ENCODE results near the gene RXFP4.
"Not testable (repeated sequence)": the region's sequence is repeated elsewhere in the genome, so short reads cannot be mapped to it uniquely, and the experiment has no call there.

Gene RXFP4
- 0 reads per million in 3 donors for total RNA-seq

- Histone ChIP-seq H3K36me3 (ENCODE audit: control insufficient read depth, insufficient read depth, low read length) (no peaks in the 10 kb centered on the region), H3K9me3 (ENCODE audit: control insufficient read depth, low read length) (no peaks in the 10 kb centered on the region), H3K27ac (ENCODE audit: insufficient read depth, low read length, poor library complexity, severe bottlenecking) (no peak within 1 kb of the TSS), H3K27me3 (replicated peaks; ENCODE audit: control insufficient read depth, insufficient read depth, low read length, poor library complexity, severe bottlenecking) (no peaks in the 10 kb centered on the region), H3K4me1 (ENCODE audit: control insufficient read depth, insufficient read depth, low read length, poor library complexity, severe bottlenecking) (peaks cover 32% of the 10 kb centered on the region), H3K4me3 (ENCODE audit: insufficient read depth, low read depth, low read length, poor library complexity, severe bottlenecking) (no peak within 1 kb of the TSS)
- DNase-seq, result no peak
These were observed at the start of gene RXFP4 for GRCh38 chr1:155940993-155941844. Gene RXFP4 (plus strand): TSS chr1:155941638. CDS start chr1:155941710, 72 bp downstream.

- H3K4me3 ChIP-seq (ENCODE audit: insufficient read depth, low read depth, low read length, poor library complexity, severe bottlenecking), result no peak overlapping the region
- no peak overlapping the region for H3K27ac ChIP-seq (ENCODE audit: insufficient read depth, low read length, poor library complexity, severe bottlenecking)
These were observed 48.6 kb upstream of the RXFP4 start for GRCh38 chr1:155892796-155893195.

GRCh38 chr1:155893389-155894142 is 47.9 kb upstream of the RXFP4 start:
- no peaks in the 10 kb centered on the region for H3K36me3 ChIP-seq (ENCODE audit: control insufficient read depth, insufficient read depth, low read length)
- no peak overlapping the region for H3K4me3 ChIP-seq (ENCODE audit: insufficient read depth, low read depth, low read length, poor library complexity, severe bottlenecking)
- peaks cover 3% of the 10 kb centered on the region for H3K4me1 ChIP-seq (ENCODE audit: control insufficient read depth, insufficient read depth, low read length, poor library complexity, severe bottlenecking)
- no peaks in the 10 kb centered on the region for H3K27me3 ChIP-seq (replicated peaks; ENCODE audit: control insufficient read depth, insufficient read depth, low read length, poor library complexity, severe bottlenecking)
- H3K27ac ChIP-seq (ENCODE audit: insufficient read depth, low read length, poor library complexity, severe bottlenecking), result no peak overlapping the region
- no peak for DNase-seq
- no peaks in the 10 kb centered on the region for H3K9me3 ChIP-seq (ENCODE audit: control insufficient read depth, low read length)

More at GRCh38 chr1:155892796-155893195, 48.6 kb upstream of the RXFP4 start:
- Histone ChIP-seq H3K27me3 (replicated peaks; ENCODE audit: control insufficient read depth, insufficient read depth, low read length, poor library complexity, severe bottlenecking) (no peaks in the 10 kb centered on the region), H3K36me3 (ENCODE audit: control insufficient read depth, insufficient read depth, low read length) (no peaks in the 10 kb centered on the region), H3K9me3 (ENCODE audit: control insufficient read depth, low read length) (no peaks in the 10 kb centered on the region), H3K4me1 (ENCODE audit: control insufficient read depth, insufficient read depth, low read length, poor library complexity, severe bottlenecking) (peaks cover 3% of the 10 kb centered on the region)
- no peak for DNase-seq

- DNase-seq; H3K27ac ChIP-seq (ENCODE audit: insufficient read depth, low read length, poor library complexity, severe bottlenecking); H3K9me3 ChIP-seq (ENCODE audit: control insufficient read depth, low read length); H3K4me3 ChIP-seq (ENCODE audit: insufficient read depth, low read depth, low read length, poor library complexity, severe bottlenecking); H3K27me3 ChIP-seq (replicated peaks; ENCODE audit: control insufficient read depth, insufficient read depth, low read length, poor library complexity, severe bottlenecking); H3K4me1 ChIP-seq (ENCODE audit: control insufficient read depth, insufficient read depth, low read length, poor library complexity, severe bottlenecking): not testable (repeated sequence)
- peaks cover 17% of the 10 kb centered on the region for H3K36me3 ChIP-seq (ENCODE audit: control insufficient read depth, insufficient read depth, low read length)
These were observed 45.8 kb upstream of the RXFP4 start for GRCh38 chr1:155895617-155896016.

GRCh38 chr1:155896476-155896875 is 45.0 kb upstream of the RXFP4 start:
- H3K27me3 ChIP-seq (replicated peaks; ENCODE audit: control insufficient read depth, insufficient read depth, low read length, poor library complexity, severe bottlenecking); H3K9me3 ChIP-seq (ENCODE audit: control insufficient read depth, low read length); DNase-seq; H3K4me1 ChIP-seq (ENCODE audit: control insufficient read depth, insufficient read depth, low read length, poor library complexity, severe bottlenecking); H3K27ac ChIP-seq (ENCODE audit: insufficient read depth, low read length, poor library complexity, severe bottlenecking); H3K4me3 ChIP-seq (ENCODE audit: insufficient read depth, low read depth, low read length, poor library complexity, severe bottlenecking): not testable (repeated sequence)
- H3K36me3 ChIP-seq (ENCODE audit: control insufficient read depth, insufficient read depth, low read length), result peaks cover 26% of the 10 kb centered on the region

- Histone ChIP-seq H3K36me3 (ENCODE audit: control insufficient read depth, insufficient read depth, low read length) (peaks cover 29% of the 10 kb centered on the region), H3K4me1 (ENCODE audit: control insufficient read depth, insufficient read depth, low read length, poor library complexity, severe bottlenecking) (peaks cover 3% of the 10 kb centered on the region), H3K4me3 (ENCODE audit: insufficient read depth, low read depth, low read length, poor library complexity, severe bottlenecking) (no peak overlapping the region), H3K27ac (ENCODE audit: insufficient read depth, low read length, poor library complexity, severe bottlenecking) (no peak overlapping the region), H3K9me3 (ENCODE audit: control insufficient read depth, low read length) (no peaks in the 10 kb centered on the region), H3K27me3 (replicated peaks; ENCODE audit: control insufficient read depth, insufficient read depth, low read length, poor library complexity, severe bottlenecking) (no peaks in the 10 kb centered on the region)
- DNase-seq, result no peak
These were observed 43.7 kb upstream of the RXFP4 start for GRCh38 chr1:155897746-155898145.

GRCh38 chr1:155898888-155899287 is 42.5 kb upstream of the RXFP4 start:
- Histone ChIP-seq H3K9me3 (ENCODE audit: control insufficient read depth, low read length) (no peaks in the 10 kb centered on the region), H3K27ac (ENCODE audit: insufficient read depth, low read length, poor library complexity, severe bottlenecking) (no peak overlapping the region), H3K4me1 (ENCODE audit: control insufficient read depth, insufficient read depth, low read length, poor library complexity, severe bottlenecking) (no peaks in the 10 kb centered on the region), H3K27me3 (replicated peaks; ENCODE audit: control insufficient read depth, insufficient read depth, low read length, poor library complexity, severe bottlenecking) (no peaks in the 10 kb centered on the region), H3K36me3 (ENCODE audit: control insufficient read depth, insufficient read depth, low read length) (peaks cover 38% of the 10 kb centered on the region), H3K4me3 (ENCODE audit: insufficient read depth, low read depth, low read length, poor library complexity, severe bottlenecking) (no peak overlapping the region)
- no peak for DNase-seq

GRCh38 chr1:155899683-155900082 is 41.8 kb upstream of the RXFP4 start:
- Histone ChIP-seq H3K36me3 (ENCODE audit: control insufficient read depth, insufficient read depth, low read length) (peaks cover 45% of the 10 kb centered on the region), H3K9me3 (ENCODE audit: control insufficient read depth, low read length) (no peaks in the 10 kb centered on the region), H3K27me3 (replicated peaks; ENCODE audit: control insufficient read depth, insufficient read depth, low read length, poor library complexity, severe bottlenecking) (no peaks in the 10 kb centered on the region), H3K4me3 (ENCODE audit: insufficient read depth, low read depth, low read length, poor library complexity, severe bottlenecking) (no peak overlapping the region), H3K4me1 (ENCODE audit: control insufficient read depth, insufficient read depth, low read length, poor library complexity, severe bottlenecking) (no peaks in the 10 kb centered on the region), H3K27ac (ENCODE audit: insufficient read depth, low read length, poor library complexity, severe bottlenecking) (no peak overlapping the region)
- DNase-seq, result no peak

- no peak for DNase-seq
- Histone ChIP-seq H3K9me3 (ENCODE audit: control insufficient read depth, low read length) (no peaks in the 10 kb centered on the region), H3K27me3 (replicated peaks; ENCODE audit: control insufficient read depth, insufficient read depth, low read length, poor library complexity, severe bottlenecking) (no peaks in the 10 kb centered on the region), H3K4me3 (ENCODE audit: insufficient read depth, low read depth, low read length, poor library complexity, severe bottlenecking) (no peak overlapping the region), H3K36me3 (ENCODE audit: control insufficient read depth, insufficient read depth, low read length) (peaks cover 50% of the 10 kb centered on the region), H3K27ac (ENCODE audit: insufficient read depth, low read length, poor library complexity, severe bottlenecking) (no peak overlapping the region), H3K4me1 (ENCODE audit: control insufficient read depth, insufficient read depth, low read length, poor library complexity, severe bottlenecking) (no peaks in the 10 kb centered on the region)
These were observed 41.3 kb upstream of the RXFP4 start for GRCh38 chr1:155900161-155900560.

GRCh38 chr1:155904261-155904660 is 37.2 kb upstream of the RXFP4 start:
- Histone ChIP-seq H3K36me3 (ENCODE audit: control insufficient read depth, insufficient read depth, low read length) (peaks cover 67% of the 10 kb centered on the region), H3K9me3 (ENCODE audit: control insufficient read depth, low read length) (no peaks in the 10 kb centered on the region), H3K4me1 (ENCODE audit: control insufficient read depth, insufficient read depth, low read length, poor library complexity, severe bottlenecking) (no peaks in the 10 kb centered on the region), H3K27ac (ENCODE audit: insufficient read depth, low read length, poor library complexity, severe bottlenecking) (no peak overlapping the region), H3K4me3 (ENCODE audit: insufficient read depth, low read depth, low read length, poor library complexity, severe bottlenecking) (no peak overlapping the region), H3K27me3 (replicated peaks; ENCODE audit: control insufficient read depth, insufficient read depth, low read length, poor library complexity, severe bottlenecking) (no peaks in the 10 kb centered on the region)
- no peak for DNase-seq
